Astrocyte (in vitro differentiated cells and primary cell): ENCODE data around the gene RSPH3. TPM values are rescaled to one million over a fixed set of nuclear protein-coding genes. Genes with fewer than 3 reads are reported as not detected.

Source experiments
- DNase-seq: peaks from one replicate; pipeline ENCODE4 v3.0.0-alpha.2; 2010; ENCODE audit warnings: low read depth
- FAIRE-seq: peaks from 2 replicates; lab custom pipeline; 2011; peaks lifted over from hg19 to GRCh38; lab: Jason Lieb, UNC
- H2AFZ ChIP-seq: 2 replicates; pipeline ENCODE4 v1.6.0; 2012; ENCODE audit warnings: low read depth, low read length, inconsistent platforms
- H3K27ac ChIP-seq: 2 replicates; pipeline ENCODE4 v1.5.1; 2011; ENCODE audit warnings: low read depth, low read length, inconsistent platforms
- H3K27me3 ChIP-seq: 2 replicates; pipeline ENCODE4 v1.6.0; 2011; ENCODE audit warnings: low read length, inconsistent platforms; ENCODE audit not compliant: insufficient read depth
- H3K36me3 ChIP-seq: 2 replicates; pipeline ENCODE4 v1.5.1; 2011; ENCODE audit warnings: low read length, inconsistent platforms; ENCODE audit not compliant: insufficient read depth
- H3K4me1 ChIP-seq: 2 replicates; pipeline ENCODE4 v1.5.1; 2011; ENCODE audit warnings: low read length, inconsistent platforms; ENCODE audit not compliant: insufficient read depth
- H3K4me2 ChIP-seq: 2 replicates; pipeline ENCODE4 v1.6.0; 2012; ENCODE audit warnings: low read length, inconsistent platforms
- H3K4me3 ChIP-seq: 2 replicates; pipeline ENCODE4 v1.5.1; 2011; ENCODE audit warnings: low read depth, mild to moderate bottlenecking, low read length, inconsistent platforms; ENCODE audit not compliant: insufficient read depth
- H3K79me2 ChIP-seq: 2 replicates; pipeline ENCODE4 v1.6.0; 2012; ENCODE audit warnings: mild to moderate bottlenecking, low read length, inconsistent platforms; ENCODE audit not compliant: insufficient read depth
- H3K9ac ChIP-seq: 2 replicates; pipeline ENCODE4 v1.6.0; 2012; ENCODE audit warnings: mild to moderate bottlenecking, low read length, inconsistent platforms
- H3K9me3 ChIP-seq: 2 replicates; pipeline ENCODE4 v1.5.1; 2012; ENCODE audit warnings: low read depth, mild to moderate bottlenecking, low read length, inconsistent platforms; ENCODE audit not compliant: insufficient read depth
- H4K20me1 ChIP-seq: 2 replicates; pipeline ENCODE4 v1.6.0; 2012; ENCODE audit warnings: low read length, inconsistent platforms; ENCODE audit not compliant: insufficient read depth
- H3K27ac Mint-ChIP-seq: one replicate; pipeline ENCODE4 v1.8.0; 2021; ENCODE audit warnings: mild to moderate bottlenecking, mixed read lengths; ENCODE audit not compliant: unreplicated experiment
- H3K27me3 Mint-ChIP-seq: one replicate; pipeline ENCODE4 v1.8.0; 2021; ENCODE audit warnings: low read depth, mixed read lengths; ENCODE audit not compliant: unreplicated experiment
- H3K36me3 Mint-ChIP-seq: one replicate; pipeline ENCODE4 v1.8.0; 2021; ENCODE audit warnings: low read depth, mixed read lengths; ENCODE audit not compliant: unreplicated experiment
- H3K4me1 Mint-ChIP-seq: one replicate; pipeline ENCODE4 v1.8.0; 2021; ENCODE audit warnings: low read depth, mixed read lengths; ENCODE audit not compliant: unreplicated experiment
- H3K4me3 Mint-ChIP-seq: one replicate; pipeline ENCODE4 v1.8.0; 2021; ENCODE audit warnings: mild to moderate bottlenecking, moderate library complexity, mixed read lengths; ENCODE audit not compliant: unreplicated experiment
- H3K9me3 Mint-ChIP-seq: one replicate; pipeline ENCODE4 v1.8.0; 2021; ENCODE audit warnings: mild to moderate bottlenecking, mixed read lengths; ENCODE audit not compliant: unreplicated experiment
- EZH2 ChIP-seq: IDR thresholded peaks from 2 replicates; pipeline ENCODE4 v1.6.1; 2012; ENCODE audit warnings: mild to moderate bottlenecking, low read length, inconsistent platforms; ENCODE audit not compliant: insufficient read depth
- total RNA-seq: library from RNA; stranded (reverse); gene quantifications from 2 replicates; pipeline ENCODE4 v1.2.1, GENCODE V29; 2021
- TF ChIP-seq, protein P1 (sequence below): IDR thresholded peaks from 2 replicates; pipeline ENCODE4 v1.5.1; 2011; ENCODE audit warnings: low read depth, mild to moderate bottlenecking, inconsistent platforms, low read length, moderate library complexity; ENCODE audit not compliant: insufficient read depth

The RSPH3 gene
- total RNA-seq, 1 donor from 2014 or later: 10.2 TPM

DNA sequence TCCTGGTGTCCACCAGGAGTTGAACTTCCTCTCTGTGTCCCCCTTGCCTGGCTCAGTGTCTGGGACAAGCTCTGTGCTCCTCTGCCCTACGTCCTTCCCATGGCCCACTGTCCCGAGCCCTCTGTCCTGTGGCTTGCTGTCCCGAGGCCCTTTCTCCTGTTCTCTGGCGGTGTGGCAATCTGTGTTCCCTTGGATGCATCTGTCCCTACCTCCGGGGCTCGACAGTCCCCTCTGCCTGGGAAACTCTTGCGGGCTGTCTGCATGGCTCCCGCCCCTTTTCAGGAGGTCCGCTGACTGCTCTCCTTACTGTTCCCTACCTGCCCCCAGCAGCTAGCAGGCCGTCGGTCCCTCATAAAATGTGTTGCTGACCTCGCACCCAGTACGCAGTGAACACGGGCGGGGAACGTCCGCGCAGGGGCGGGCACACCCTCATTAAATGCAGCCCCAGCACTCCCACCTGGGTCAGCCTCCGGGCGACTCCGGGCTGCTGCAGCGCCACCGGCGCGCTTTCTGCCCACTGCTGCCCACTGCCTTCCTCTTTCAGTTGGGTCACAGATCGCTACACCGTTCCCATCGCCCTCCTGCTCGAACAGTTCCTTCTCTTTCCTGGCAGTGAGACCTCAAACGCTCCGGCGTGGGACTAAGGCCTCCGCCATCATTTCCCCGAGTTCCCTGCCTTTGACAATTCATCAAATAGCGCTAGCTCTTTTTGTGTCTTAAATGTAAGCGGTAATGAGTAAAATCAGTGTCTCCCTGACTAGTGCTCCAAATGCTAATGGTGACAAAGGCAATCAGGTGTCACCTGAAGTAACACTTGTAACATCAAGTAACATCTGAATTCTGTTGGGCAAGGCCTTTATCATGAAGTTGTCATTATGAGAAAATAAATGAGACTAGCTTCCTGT, 60.5 kb downstream of the RSPH3 start:
- FAIRE-seq: no peak
- H3K27ac ChIP-seq: no peak overlapping the region
- peaks cover 5% of the 10 kb centered on the region for H3K4me1 ChIP-seq
- peaks cover 9% of the 10 kb centered on the region for H3K27me3 Mint-ChIP-seq
- H3K4me2 ChIP-seq: peak overlapping the region; percentile 74
- H3K9me3 Mint-ChIP-seq: peaks cover 8% of the 10 kb centered on the region
- H2AFZ ChIP-seq: peak overlapping the region; percentile 80
- TF ChIP-seq, protein P1, sequence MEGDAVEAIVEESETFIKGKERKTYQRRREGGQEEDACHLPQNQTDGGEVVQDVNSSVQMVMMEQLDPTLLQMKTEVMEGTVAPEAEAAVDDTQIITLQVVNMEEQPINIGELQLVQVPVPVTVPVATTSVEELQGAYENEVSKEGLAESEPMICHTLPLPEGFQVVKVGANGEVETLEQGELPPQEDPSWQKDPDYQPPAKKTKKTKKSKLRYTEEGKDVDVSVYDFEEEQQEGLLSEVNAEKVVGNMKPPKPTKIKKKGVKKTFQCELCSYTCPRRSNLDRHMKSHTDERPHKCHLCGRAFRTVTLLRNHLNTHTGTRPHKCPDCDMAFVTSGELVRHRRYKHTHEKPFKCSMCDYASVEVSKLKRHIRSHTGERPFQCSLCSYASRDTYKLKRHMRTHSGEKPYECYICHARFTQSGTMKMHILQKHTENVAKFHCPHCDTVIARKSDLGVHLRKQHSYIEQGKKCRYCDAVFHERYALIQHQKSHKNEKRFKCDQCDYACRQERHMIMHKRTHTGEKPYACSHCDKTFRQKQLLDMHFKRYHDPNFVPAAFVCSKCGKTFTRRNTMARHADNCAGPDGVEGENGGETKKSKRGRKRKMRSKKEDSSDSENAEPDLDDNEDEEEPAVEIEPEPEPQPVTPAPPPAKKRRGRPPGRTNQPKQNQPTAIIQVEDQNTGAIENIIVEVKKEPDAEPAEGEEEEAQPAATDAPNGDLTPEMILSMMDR: no peak
- no peak for TF ChIP-seq EZH2
- DNase-seq: no peak
- H3K36me3 Mint-ChIP-seq: peaks cover 2% of the 10 kb centered on the region
- H3K36me3 ChIP-seq: no peaks in the 10 kb centered on the region
- H3K79me2 ChIP-seq: no peaks in the 10 kb centered on the region
- H3K9ac ChIP-seq: no peak overlapping the region
- H4K20me1 ChIP-seq: no peaks in the 10 kb centered on the region
- peak overlapping the region; percentile 33 for H3K4me3 ChIP-seq
- H3K27ac Mint-ChIP-seq: no peak overlapping the region
- no peaks in the 10 kb centered on the region for H3K9me3 ChIP-seq
- H3K27me3 ChIP-seq: no peaks in the 10 kb centered on the region
- no peak overlapping the region for H3K4me3 Mint-ChIP-seq
- H3K4me1 Mint-ChIP-seq: no peaks in the 10 kb centered on the region

DNA sequence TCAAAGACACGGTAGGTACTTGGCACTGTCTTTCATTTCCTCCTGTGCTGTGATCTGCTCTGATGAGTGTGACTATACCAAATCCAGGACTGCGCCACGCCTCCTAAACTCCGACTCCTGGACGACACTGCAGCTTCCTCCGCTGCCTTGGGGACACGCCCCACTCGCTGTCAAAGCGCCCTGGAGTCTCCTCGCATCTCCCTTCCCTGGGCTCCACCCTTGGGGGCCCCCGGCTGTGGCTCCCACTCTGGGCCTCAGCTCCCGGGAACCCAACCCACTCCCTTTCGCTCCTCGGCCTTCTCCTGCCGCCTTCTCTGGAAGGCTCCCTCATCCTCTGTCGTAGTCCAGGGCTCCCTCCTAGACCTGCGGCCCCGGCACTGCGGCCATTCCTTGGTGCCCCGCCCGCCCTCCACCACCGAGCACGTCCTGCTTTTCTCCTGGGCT, 61.2 kb downstream of the RSPH3 start:
- peak overlapping the region; percentile 80 for H2AFZ ChIP-seq
- H3K4me3 Mint-ChIP-seq: no peak overlapping the region
- H3K9me3 Mint-ChIP-seq: peaks cover 8% of the 10 kb centered on the region
- no peak overlapping the region for H3K9ac ChIP-seq
- H3K4me1 ChIP-seq: peaks cover 5% of the 10 kb centered on the region
- no peaks in the 10 kb centered on the region for H4K20me1 ChIP-seq
- no peak overlapping the region for H3K27ac ChIP-seq
- TF ChIP-seq, protein P1: no peak
- TF ChIP-seq EZH2: no peak
- H3K27me3 ChIP-seq: no peaks in the 10 kb centered on the region
- peak overlapping the region; percentile 33 for H3K4me3 ChIP-seq
- no peaks in the 10 kb centered on the region for H3K79me2 ChIP-seq
- no peak overlapping the region for H3K27ac Mint-ChIP-seq
- no peaks in the 10 kb centered on the region for H3K9me3 ChIP-seq
- peaks cover 9% of the 10 kb centered on the region for H3K27me3 Mint-ChIP-seq
- FAIRE-seq (no peak), DNase-seq (no peak)
- H3K36me3 Mint-ChIP-seq: peaks cover 2% of the 10 kb centered on the region
- H3K4me2 ChIP-seq: peak overlapping the region; percentile 74
- no peaks in the 10 kb centered on the region for H3K4me1 Mint-ChIP-seq
- H3K36me3 ChIP-seq: no peaks in the 10 kb centered on the region

DNA sequence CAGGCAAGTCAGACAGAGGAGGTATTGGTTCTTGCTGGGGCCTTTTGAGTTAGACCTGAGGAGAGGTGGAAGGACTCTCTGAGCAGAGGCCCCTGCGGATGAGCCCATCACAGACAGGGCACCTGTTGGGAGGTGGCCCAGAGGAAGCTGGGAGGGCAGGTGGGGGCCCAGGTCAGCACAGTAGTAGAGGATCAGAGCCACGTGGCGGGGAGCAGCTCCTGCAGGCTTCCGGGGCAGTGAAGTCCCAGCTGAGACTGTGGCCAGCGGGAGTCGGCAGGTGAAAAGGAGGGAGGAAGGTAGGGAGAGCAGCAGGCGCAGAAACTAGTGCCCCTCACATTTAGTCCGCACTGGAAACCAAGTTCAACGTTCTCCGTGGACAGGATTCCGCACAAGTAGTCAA, 61.8 kb downstream of the RSPH3 start:
- TF ChIP-seq, protein P1: no peak
- no peak for TF ChIP-seq EZH2
- H3K4me2 ChIP-seq: no peak overlapping the region
- H3K27me3 Mint-ChIP-seq: peaks cover 9% of the 10 kb centered on the region
- no peaks in the 10 kb centered on the region for H4K20me1 ChIP-seq
- H3K9me3 ChIP-seq: no peaks in the 10 kb centered on the region
- FAIRE-seq (no peak), DNase-seq (no peak)
- H3K36me3 ChIP-seq: no peaks in the 10 kb centered on the region
- no peak overlapping the region for H3K27ac ChIP-seq
- H3K4me3 ChIP-seq: no peak overlapping the region
- no peaks in the 10 kb centered on the region for H3K79me2 ChIP-seq
- no peak overlapping the region for H3K27ac Mint-ChIP-seq
- no peaks in the 10 kb centered on the region for H3K27me3 ChIP-seq
- peaks cover 5% of the 10 kb centered on the region for H3K4me1 ChIP-seq
- H2AFZ ChIP-seq: no peak overlapping the region
- no peak overlapping the region for H3K4me3 Mint-ChIP-seq
- H3K4me1 Mint-ChIP-seq: no peaks in the 10 kb centered on the region
- H3K36me3 Mint-ChIP-seq: peaks cover 2% of the 10 kb centered on the region
- peaks cover 8% of the 10 kb centered on the region for H3K9me3 Mint-ChIP-seq
- H3K9ac ChIP-seq: no peak overlapping the region
